Stimulated activated CD4-positive, alpha-beta T cell treated with anti-CD3 and anti-CD28 coated beads, Interleukin-1b, Interleukin-23, amount 100 ng/mL, for 24 hours (primary cell): Measurements from ENCODE around the gene MFAP4.

Source experiments
- DNase-seq, 4 experiments: peaks; one replicate each; pipeline ENCODE4 v3.0.0-alpha.2; 2020; ENCODE audit warnings: low read depth in 4 of 4, low spot score in 1 of 4

Gene MFAP4

GRCh38 chr17:19335951-19336631 is 50.9 kb downstream of the MFAP4 start:
- no peak for DNase-seq

GRCh38 chr17:19334331-19334730 is 52.7 kb downstream of the MFAP4 start:
- DNase-seq, result no peak

GRCh38 chr17:19333736-19334290 is 53.2 kb downstream of the MFAP4 start:
- no peak for DNase-seq
